GM18502 (cell line): ENCODE data around the gene CDPF1.

ENCODE experiments used
- ATAC-seq: cut with Tn5 transposase; IDR thresholded peaks from one replicate; pipeline ENCODE4 v1.9.1; 2021; ENCODE audit warnings: mild to moderate bottlenecking; ENCODE audit not compliant: unreplicated experiment, poor library complexity

The CDPF1 gene

GRCh38 chr22:46260038-46260437 is 9.9 kb upstream of the CDPF1 start:
- ATAC-seq = no peak

DNA sequence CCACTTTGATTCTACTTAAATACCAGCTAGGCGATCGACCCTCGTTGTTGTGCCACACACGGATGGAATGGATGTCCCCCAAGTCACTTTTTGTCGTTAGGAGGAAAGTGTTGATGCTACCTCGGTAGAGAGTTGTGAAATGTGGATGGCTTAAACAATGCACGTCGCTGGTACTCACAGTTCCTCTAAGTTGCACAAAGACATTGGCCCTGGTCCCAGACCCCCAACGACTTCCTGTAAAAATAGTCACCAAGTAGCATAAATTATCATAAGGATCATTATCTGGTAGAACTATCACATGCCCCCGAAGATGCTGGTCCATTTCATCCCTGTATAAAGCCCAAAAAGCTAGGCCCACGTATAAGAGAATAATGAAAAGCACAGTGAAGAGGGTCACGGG is 9.3 kb upstream of the CDPF1 start:
- ATAC-seq = no peak

DNA sequence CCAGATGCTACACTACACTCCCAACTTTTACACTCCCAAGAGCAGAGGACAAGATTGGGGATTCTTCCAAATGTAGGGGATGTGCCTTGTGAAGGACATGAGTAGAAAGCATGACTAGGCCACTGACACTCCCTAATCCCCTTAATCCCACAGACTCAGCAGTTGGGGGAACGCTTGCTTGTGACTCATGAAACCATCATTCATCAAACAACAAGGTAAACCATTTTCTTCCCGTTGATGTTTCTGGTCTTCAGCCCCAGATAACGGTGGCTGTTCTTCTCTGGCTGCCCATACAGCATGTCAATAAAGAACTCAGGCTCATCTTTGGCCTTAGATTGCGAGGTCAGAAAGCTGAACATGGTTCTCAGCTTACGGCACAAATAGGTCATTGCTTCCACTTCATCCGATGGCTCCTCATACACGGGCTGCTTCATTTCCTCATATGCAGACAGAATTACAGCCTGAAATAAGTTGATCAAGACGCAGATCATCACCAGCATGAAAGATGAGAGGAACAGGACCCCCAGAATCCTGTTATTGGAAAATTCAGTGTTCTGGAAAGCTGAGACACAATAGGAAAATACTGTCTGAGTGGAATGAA is 6.4 kb upstream of the CDPF1 start:
- ATAC-seq = no peak

DNA sequence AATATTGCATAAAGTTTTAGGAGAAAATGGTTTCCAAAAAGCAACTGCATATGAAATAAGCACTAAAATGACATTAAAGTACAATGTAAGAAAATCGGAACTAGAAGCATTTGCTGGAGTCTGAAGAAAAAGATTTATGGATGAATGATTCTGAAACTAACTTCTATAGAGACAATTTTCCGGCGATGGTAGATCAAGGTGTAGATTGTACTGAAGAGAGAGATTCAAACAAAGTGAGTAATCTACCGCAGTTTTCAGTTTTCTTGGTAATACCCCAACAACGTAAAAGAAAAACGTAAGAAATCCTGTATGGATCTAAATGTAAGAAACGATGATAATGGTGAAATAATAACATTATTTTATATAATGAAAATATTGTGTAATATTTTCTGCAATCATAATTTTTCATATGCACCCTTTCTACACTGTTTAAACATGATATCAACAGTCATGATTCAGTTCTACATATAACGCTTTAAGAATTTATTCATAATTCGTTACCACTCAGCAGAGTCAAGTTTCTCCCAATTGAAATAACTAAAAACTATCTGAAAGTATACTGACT is 1.8 kb upstream of the CDPF1 start:
- ATAC-seq = no peak

- no peak for ATAC-seq
Measured at GRCh38 chr22:46251266-46251665, 1.2 kb upstream of the CDPF1 start.

DNA sequence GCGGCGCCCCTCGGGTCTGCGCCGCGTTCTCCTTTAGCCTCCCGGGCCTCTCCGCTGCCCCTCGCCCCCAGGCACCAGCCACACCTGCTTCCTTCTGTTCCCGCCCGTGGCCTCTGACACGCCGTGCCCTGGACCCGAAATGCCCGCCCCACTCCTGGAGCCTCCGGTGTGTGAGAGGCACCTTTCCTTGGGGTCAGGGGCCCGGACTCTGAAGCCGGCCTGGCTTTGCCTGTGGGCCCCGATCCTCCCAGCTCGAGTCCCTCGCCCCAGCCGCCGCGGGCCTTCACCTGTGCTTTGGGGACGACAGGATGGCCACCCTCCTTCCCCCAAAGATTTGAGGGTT is 661 bp upstream of the CDPF1 start:
- peak; percentile 26 for ATAC-seq

DNA sequence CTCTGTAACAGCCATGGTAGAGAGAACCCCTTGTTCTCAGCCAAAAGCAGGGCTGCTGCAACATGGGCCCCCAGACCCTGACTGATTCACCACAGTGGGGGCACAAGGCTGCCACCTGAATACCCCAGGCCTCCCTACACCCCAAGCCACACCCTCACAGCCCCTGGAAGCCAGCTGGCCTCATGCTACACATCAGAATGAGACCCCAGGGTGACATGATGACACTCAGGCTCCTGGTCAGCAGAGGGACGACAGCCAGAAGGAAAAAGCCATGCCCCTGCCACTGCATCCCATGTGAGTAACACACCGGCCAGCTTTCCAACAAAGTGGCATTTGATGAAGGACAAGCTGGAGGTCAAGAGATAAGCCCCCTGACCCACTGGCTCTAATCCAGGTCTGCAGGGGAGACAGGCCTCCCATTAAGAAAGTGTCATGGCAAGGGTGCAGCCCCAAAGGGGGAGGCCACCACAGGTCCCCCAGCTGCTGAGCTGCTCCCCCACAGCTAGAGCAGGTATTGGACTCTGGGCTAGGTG is 2.6 kb downstream of the CDPF1 start:
- ATAC-seq = no peak

DNA sequence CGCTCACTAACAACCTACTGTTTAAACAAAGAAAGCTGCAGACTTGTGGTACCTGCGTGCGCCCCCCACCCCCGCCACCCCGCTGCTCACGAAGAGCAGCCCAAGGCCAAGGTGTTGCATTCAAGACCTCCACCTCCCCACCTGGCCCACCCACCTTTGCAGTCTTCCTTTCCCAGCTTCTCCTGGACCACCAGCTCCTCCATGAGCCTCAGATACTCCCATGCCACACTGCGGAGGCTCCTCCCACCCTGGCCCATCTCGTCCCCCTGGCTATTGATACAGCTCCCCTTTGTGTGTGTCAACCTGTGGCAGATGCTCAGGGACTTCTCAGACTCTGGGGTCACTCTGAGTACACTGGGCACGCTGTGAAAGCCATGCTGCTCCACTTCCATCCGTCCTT is 3.9 kb downstream of the CDPF1 start:
- ATAC-seq = no peak

- no peak for ATAC-seq
Measured at GRCh38 chr22:46245511-46245910, 4.6 kb downstream of the CDPF1 start.

- ATAC-seq = no peak
Measured at GRCh38 chr22:46244771-46245170, 5.3 kb downstream of the CDPF1 start.

DNA sequence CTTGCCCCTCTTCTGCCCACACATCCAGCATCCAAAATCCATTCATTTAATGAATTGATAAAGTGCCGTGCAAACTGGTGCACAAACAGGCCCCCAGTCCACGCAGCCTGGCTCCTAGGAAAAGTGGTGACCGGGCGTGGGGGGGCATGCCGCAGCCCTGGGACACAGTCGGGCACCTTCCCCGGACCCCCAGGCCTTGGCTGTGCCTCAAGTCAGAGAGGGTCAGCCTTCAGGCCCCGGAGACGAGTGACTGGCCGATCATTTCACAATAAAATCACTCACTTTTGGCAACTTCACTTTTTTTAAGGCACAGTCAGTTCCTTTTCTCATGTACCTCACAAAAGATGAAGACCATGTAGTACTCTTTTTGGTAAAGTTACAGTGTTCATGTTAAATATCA is 8.0 kb downstream of the CDPF1 start:
- no peak for ATAC-seq

- no peak for ATAC-seq
Measured at GRCh38 chr22:46241396-46242007, 8.6 kb downstream of the CDPF1 start.

DNA sequence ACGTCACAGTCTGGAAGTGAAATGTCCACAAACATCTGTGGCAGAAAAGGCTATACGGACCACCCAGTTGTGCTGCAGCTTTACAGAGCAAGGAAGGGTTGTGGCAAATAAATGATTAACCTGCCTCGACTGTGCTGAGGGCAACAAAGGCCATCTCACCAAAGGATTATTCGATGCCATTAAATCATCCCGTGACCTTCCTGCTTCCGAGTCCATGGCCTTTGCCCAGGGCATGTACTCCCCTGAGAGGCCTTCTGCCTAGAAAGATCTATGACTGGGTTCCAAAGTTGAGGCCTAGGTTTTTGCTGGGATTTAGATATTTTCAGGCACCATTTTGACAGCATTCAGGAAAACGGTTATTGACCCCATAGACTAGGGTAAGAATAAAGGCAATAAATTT is 9.2 kb downstream of the CDPF1 start:
- ATAC-seq = no peak

DNA sequence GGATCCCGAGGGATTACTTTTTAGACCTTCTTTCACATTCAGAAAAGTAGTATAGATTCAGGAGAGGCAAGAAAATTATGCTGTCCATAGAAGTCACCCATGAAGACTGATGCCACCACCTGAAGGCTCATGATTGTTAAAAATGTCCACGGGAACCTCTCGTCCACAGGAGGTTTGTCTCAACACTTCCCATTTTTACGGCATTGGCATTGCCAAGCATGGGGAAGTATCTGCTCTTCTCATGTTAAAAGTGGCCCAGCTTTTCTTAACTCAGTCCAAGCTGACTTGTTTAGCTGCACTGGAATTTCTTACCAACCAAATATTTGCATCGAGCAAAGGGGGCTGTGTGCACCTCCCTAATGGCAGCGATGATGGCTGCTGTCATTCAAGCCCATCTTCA is 9.6 kb downstream of the CDPF1 start:
- no peak for ATAC-seq

GRCh38 chr22:46240073-46240472 is 10.0 kb downstream of the CDPF1 start:
- ATAC-seq = no peak

- ATAC-seq = no peak
Measured at GRCh38 chr22:46239261-46240048, 10.6 kb downstream of the CDPF1 start.

GRCh38 chr22:46238541-46238940 is 11.6 kb downstream of the CDPF1 start:
- ATAC-seq = no peak

DNA sequence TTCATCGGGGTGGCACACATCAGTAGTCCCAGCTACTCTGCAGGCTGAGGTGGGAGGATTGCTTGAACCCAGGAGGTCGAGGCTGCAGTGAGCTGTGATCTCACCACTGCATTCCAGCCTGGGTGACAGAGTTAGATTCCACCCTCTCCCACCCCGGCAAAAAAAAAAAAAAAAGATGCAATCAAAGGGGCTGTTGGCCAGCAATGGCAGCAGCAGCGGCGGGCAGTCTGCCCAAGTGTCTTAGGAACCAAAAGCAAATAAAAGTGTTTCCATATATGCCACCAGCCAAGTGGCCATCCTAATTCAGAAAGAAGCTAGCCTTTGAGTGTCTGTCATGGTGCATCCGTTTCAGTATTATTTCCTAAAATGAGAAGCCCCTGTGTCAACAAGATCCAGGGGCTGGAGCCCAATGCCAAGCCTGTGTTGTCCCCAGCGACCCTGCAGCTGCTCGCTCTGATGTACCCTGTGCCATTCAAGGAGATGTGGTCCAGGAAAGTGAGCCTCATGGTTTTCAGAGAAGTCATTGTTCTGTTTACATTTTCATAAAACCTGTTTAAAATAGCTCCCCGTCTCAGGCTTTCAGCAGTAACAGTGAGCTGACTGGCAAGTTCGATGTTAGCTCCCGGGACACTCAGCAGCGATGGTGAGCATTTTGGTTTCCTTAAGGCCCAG is 12.5 kb downstream of the CDPF1 start:
- no peak for ATAC-seq

GRCh38 chr22:46234969-46235368 is 15.1 kb downstream of the CDPF1 start:
- ATAC-seq = no peak

DNA sequence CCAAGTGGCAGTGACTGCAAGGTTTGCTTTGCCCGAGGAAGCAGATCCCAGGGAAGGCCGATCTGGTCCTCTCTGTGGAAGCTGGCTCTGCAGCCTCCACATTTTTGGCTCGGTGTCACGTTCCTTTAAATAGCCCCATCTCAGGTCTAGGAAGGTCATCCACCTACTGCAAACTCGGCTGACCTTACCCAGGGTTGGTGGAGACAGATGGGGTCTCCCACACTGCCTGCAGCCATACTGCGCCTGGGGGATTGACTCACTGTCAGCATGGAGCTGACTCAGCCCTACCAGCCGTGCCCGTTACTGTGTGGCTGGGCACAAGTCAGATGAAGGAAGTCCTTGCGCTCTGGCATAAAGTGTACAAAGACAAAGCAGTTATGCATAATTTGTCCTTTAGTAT is 16.9 kb downstream of the CDPF1 start:
- no peak for ATAC-seq
